Ovary (tissue), 3 donors: ENCODE measurements around the gene STAMBPL1.

ENCODE experiments used
- CTCF ChIP-seq, 3 donors: fragments of 450-650 bp in 2 of 3; fragments of 200-600 bp in 1 of 3; IDR thresholded peaks; one replicate each; pipeline versions ENCODE4 v1.5.1 to v1.8.0; 2016 to 2022; ENCODE audit warnings: antibody characterized with exemption in 3 of 3, mild to moderate bottlenecking in 1 of 3
- POLR2A ChIP-seq: fragments of 450-650 bp; IDR thresholded peaks from one replicate; pipeline ENCODE4 v1.6.1; 2017; ENCODE audit warnings: antibody characterized with exemption, mild to moderate bottlenecking, moderate library complexity
- donor health status: DM: no; HTN: no; CAD: no.

DNA sequence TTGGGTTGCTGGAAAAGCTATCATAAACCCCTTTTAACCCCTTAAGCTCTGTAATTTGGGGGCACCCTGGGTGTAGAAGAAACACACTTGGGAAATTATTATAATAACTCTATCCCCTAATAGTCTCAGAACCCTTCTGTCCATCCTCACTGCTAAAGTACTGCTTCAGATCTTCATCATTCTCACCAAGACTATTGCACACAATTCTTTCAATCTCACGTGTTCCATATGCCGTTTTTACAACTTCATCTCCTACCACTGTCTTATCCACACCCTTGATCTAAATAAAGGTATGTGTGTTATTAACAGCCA lies 44.2 kb upstream of the STAMBPL1 start:
- no peak for TF ChIP-seq CTCF (IDR thresholded peaks at IDR 0.05)
- no peak for TF ChIP-seq POLR2A
